Stimulated activated CD4-positive, alpha-beta T cell treated with anti-CD3 and anti-CD28 coated beads, Interleukin-1b, Interleukin-23, amount 100 ng/mL, for 48 hours (primary cell): ENCODE measurements around the gene FBXW2.

Experiments
- DNase-seq: peaks from one replicate; pipeline ENCODE4 v3.0.0-alpha.2; 2020

Gene FBXW2

GRCh38 chr9:120741701-120742100, 51.5 kb downstream of the FBXW2 start:
- no peak for DNase-seq

- no peak for DNase-seq
Observed at GRCh38 chr9:120741191-120741590, 52.0 kb downstream of the FBXW2 start.

- no peak for DNase-seq
Observed at GRCh38 chr9:120740132-120740531, 53.1 kb downstream of the FBXW2 start.

- DNase-seq, result no peak
Observed at GRCh38 chr9:120737416-120738165, 55.6 kb downstream of the FBXW2 start.

- DNase-seq, result no peak
Observed at GRCh38 chr9:120736881-120737280, 56.3 kb downstream of the FBXW2 start.

GRCh38 chr9:120735415-120736126, 57.6 kb downstream of the FBXW2 start:
- DNase-seq, result no peak

- DNase-seq, result no peak
Observed at GRCh38 chr9:120734607-120735410, 58.4 kb downstream of the FBXW2 start.

GRCh38 chr9:120733190-120733589, 60.0 kb downstream of the FBXW2 start:
- DNase-seq, result no peak

- DNase-seq, result no peak
Observed at GRCh38 chr9:120730654-120731514, 62.3 kb downstream of the FBXW2 start.

GRCh38 chr9:120729791-120730241, 63.4 kb downstream of the FBXW2 start:
- DNase-seq, result no peak

GRCh38 chr9:120726484-120726883, 66.7 kb downstream of the FBXW2 start:
- no peak for DNase-seq

- DNase-seq, result no peak
Observed at GRCh38 chr9:120725907-120726306, 67.3 kb downstream of the FBXW2 start.

- DNase-seq, result no peak
Observed at GRCh38 chr9:120724757-120725400, 68.3 kb downstream of the FBXW2 start.

GRCh38 chr9:120723565-120723964, 69.7 kb downstream of the FBXW2 start:
- no peak for DNase-seq

GRCh38 chr9:120720404-120720803, 72.8 kb downstream of the FBXW2 start:
- DNase-seq, result no peak

GRCh38 chr9:120718316-120718715, 74.9 kb downstream of the FBXW2 start:
- DNase-seq, result no peak

GRCh38 chr9:120717176-120717575, 76.0 kb downstream of the FBXW2 start:
- DNase-seq, result no peak

GRCh38 chr9:120716483-120716882, 76.7 kb downstream of the FBXW2 start:
- no peak for DNase-seq

GRCh38 chr9:120715389-120715924, 77.8 kb downstream of the FBXW2 start:
- no peak for DNase-seq

GRCh38 chr9:120714846-120715388, 78.3 kb downstream of the FBXW2 start:
- no peak for DNase-seq

- DNase-seq, result peak; percentile 97
Observed at GRCh38 chr9:120714088-120714845, 78.9 kb downstream of the FBXW2 start, which contains the start of gene MEGF9. Gene MEGF9 (minus strand): TSS chr9:120714470. CDS start chr9:120714358, 112 bp downstream.
